Esophagus muscularis mucosa (tissue), 3 donors: ENCODE measurements around the gene TSPAN32.

Source experiments
- CTCF ChIP-seq, 3 experiments: fragments of 200-600 bp in 2 of 3; fragments of 450-650 bp in 1 of 3; sonication (generic) in 2 of 3; IDR thresholded peaks; one replicate each; pipeline ENCODE4 v1.5.1; 2017 to 2019; ENCODE audit warnings: antibody characterized with exemption in 3 of 3, mild to moderate bottlenecking in 2 of 3, moderate library complexity in 1 of 3
- POLR2AphosphoS5 ChIP-seq, 2 donors: sonication (generic); formaldehyde crosslinking; IDR thresholded peaks; one replicate each; pipeline ENCODE4 v1.6.1; 2017; ENCODE audit warnings: antibody characterized with exemption in 2 of 2

DNA sequence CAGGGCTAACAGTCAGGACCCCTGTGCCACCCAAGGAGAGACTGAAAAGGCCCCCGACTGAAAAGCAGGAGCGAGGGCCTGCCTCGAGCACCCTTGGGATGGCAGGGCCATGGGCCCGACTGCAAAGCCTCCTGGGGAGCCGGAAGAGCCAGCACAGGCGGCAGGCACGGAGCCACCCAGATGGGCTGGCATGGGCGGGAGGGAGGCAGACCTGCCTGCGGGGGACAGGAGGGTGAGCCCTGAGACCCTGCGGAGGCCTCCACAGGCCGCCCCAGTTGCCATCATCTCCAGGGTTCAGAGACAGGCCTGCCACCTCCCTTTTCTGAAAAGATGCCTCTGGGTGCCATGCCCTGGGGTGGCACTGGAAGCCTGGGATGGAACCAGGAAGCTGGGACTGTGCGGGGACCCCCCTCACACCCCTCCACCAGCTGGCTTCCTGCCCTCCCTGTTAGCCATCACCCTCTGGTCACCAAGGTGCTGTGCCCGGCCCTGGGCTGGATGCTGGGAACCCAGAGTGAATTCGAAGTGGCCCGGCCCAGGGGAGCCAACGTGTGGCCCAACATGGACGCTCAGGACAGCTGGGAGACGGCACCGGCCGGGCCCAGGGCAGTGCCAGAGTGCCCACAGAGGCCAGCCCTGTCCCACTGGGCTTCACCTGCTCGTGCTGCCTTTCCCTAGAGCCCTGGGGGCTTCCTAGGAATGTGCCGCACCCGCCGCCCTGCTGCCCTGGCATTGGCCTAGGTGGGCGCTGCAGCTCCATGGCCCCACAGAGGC lies 13.8 kb downstream of the TSPAN32 start:
- TF ChIP-seq CTCF (IDR thresholded peaks at IDR 0.05) (no peak), POLR2AphosphoS5 (IDR thresholded peaks at IDR 0.05) (no peak)
